PC-3 (cell line): Measurements from ENCODE around the gene CAMK2A.

Experiments used
- CTCF ChIP-seq: fragments of 300-600 bp; sonication (generic); conservative IDR thresholded peaks from 2 replicates; pipeline ENCODE4 v1.5.1; 2017; ENCODE audit warnings: antibody characterized with exemption, low read depth, mild to moderate bottlenecking, low read length
- EZH2 ChIP-seq: fragments of 300-600 bp; sonication (generic); IDR thresholded peaks from one replicate; pipeline ENCODE4 v1.6.1; 2017; ENCODE audit warnings: antibody characterized with exemption, mild to moderate bottlenecking, low read length; ENCODE audit not compliant: unreplicated experiment
- EZH2phosphoT487 ChIP-seq: fragments of 300-600 bp; sonication (generic); IDR thresholded peaks from 2 replicates; pipeline ENCODE4 v1.6.1; 2018; ENCODE audit warnings: mild to moderate bottlenecking, antibody characterized with exemption, low read length, borderline replicate concordance

GRCh38 chr5:150217038-150217437, 72.5 kb downstream of the CAMK2A start:
- TF ChIP-seq CTCF (no peak), EZH2 (no peak), EZH2phosphoT487 (no peak)
